Kidney epithelial cell (primary cell): ENCODE measurements around the gene PRRX2. TPM values are rescaled to one million over a fixed set of nuclear protein-coding genes. Genes with fewer than 3 reads are reported as not detected.
A peak's percentile ranks its signal among the peaks of the same experiment; 100 is the strongest.

Experiments used
- DNase-seq: peaks from one replicate; pipeline ENCODE4 v3.0.0-alpha.2; 2010; ENCODE audit warnings: low read depth
- H3K27me3 ChIP-seq: 2 replicates; pipeline ENCODE4 v1.6.0; 2011; ENCODE audit warnings: low read length; ENCODE audit not compliant: control insufficient read depth, insufficient read depth
- H3K36me3 ChIP-seq: 2 replicates; pipeline ENCODE4 v1.5.1; 2011; ENCODE audit warnings: low read length; ENCODE audit not compliant: control insufficient read depth, insufficient read depth
- H3K4me3 ChIP-seq: 2 replicates; pipeline ENCODE4 v1.5.1; 2011; ENCODE audit warnings: low read depth, mild to moderate bottlenecking, control low read depth, low read length
- CTCF ChIP-seq: IDR thresholded peaks from 2 replicates; pipeline ENCODE4 v1.5.1; 2011; ENCODE audit warnings: mild to moderate bottlenecking, moderate library complexity, low read length, control low read depth, inconsistent platforms; ENCODE audit not compliant: insufficient read depth, poor library complexity, severe bottlenecking
- total RNA-seq: library from RNA; depleted of rRNA; stranded (reverse); fragments of >200 nt; gene quantifications from 2 replicates; pipeline ENCODE4 v1.2.3, GENCODE V29; 2015

The PRRX2 gene
- total RNA-seq, 1 donor from 2014 or later, result not detected

GRCh38 chr9:129732100-129732499, 66.7 kb downstream of the PRRX2 start:
- no peak for DNase-seq
- no peaks in the 10 kb centered on the region for H3K36me3 ChIP-seq
- TF ChIP-seq CTCF, result no peak
- peaks cover 17% of the 10 kb centered on the region for H3K27me3 ChIP-seq
- no peak overlapping the region for H3K4me3 ChIP-seq

GRCh38 chr9:129732946-129733631, 67.6 kb downstream of the PRRX2 start:
- DNase-seq, result no peak
- peaks cover 17% of the 10 kb centered on the region for H3K27me3 ChIP-seq
- no peak for TF ChIP-seq CTCF
- no peak overlapping the region for H3K4me3 ChIP-seq
- H3K36me3 ChIP-seq, result no peaks in the 10 kb centered on the region

- DNase-seq, result no peak
- Histone ChIP-seq H3K4me3 (no peak overlapping the region), H3K27me3 (peaks cover 17% of the 10 kb centered on the region), H3K36me3 (no peaks in the 10 kb centered on the region)
- no peak for TF ChIP-seq CTCF
Observed at GRCh38 chr9:129733632-129733953, 68.1 kb downstream of the PRRX2 start.

GRCh38 chr9:129735546-129735945, 70.1 kb downstream of the PRRX2 start:
- Histone ChIP-seq H3K36me3 (no peaks in the 10 kb centered on the region), H3K27me3 (peaks cover 14% of the 10 kb centered on the region), H3K4me3 (no peak overlapping the region)
- TF ChIP-seq CTCF, result no peak
- no peak for DNase-seq

- H3K36me3 ChIP-seq, result no peaks in the 10 kb centered on the region
- no peak for TF ChIP-seq CTCF
- H3K4me3 ChIP-seq, result no peak overlapping the region
- no peak for DNase-seq
- H3K27me3 ChIP-seq, result peaks cover 14% of the 10 kb centered on the region
Observed at GRCh38 chr9:129736334-129736733, 70.9 kb downstream of the PRRX2 start.

GRCh38 chr9:129737479-129738274, 72.2 kb downstream of the PRRX2 start:
- no peaks in the 10 kb centered on the region for H3K36me3 ChIP-seq
- peak; percentile 95 for TF ChIP-seq CTCF
- H3K4me3 ChIP-seq, result peak overlapping the region; percentile 39
- DNase-seq, result no peak
- H3K27me3 ChIP-seq, result peaks cover 7% of the 10 kb centered on the region
